ENCODE data around the gene KLHL18.
"Not testable (repeated sequence)": the region's sequence is repeated elsewhere in the genome, so short reads cannot be mapped to it uniquely, and the experiment has no call there.

KLHL18 gene

GRCh38 chr3:47247131-47248064 is 35.3 kb upstream of the KLHL18 start:
- Histone ChIP-seq H3K27ac (no peak overlapping the region), H3K4me3 (no peak overlapping the region)
- no peak for TF ChIP-seq CTCF (IDR thresholded peaks at IDR 0.05)
- no peak for DNase-seq (ENCODE audit: low spot score)

DNA sequence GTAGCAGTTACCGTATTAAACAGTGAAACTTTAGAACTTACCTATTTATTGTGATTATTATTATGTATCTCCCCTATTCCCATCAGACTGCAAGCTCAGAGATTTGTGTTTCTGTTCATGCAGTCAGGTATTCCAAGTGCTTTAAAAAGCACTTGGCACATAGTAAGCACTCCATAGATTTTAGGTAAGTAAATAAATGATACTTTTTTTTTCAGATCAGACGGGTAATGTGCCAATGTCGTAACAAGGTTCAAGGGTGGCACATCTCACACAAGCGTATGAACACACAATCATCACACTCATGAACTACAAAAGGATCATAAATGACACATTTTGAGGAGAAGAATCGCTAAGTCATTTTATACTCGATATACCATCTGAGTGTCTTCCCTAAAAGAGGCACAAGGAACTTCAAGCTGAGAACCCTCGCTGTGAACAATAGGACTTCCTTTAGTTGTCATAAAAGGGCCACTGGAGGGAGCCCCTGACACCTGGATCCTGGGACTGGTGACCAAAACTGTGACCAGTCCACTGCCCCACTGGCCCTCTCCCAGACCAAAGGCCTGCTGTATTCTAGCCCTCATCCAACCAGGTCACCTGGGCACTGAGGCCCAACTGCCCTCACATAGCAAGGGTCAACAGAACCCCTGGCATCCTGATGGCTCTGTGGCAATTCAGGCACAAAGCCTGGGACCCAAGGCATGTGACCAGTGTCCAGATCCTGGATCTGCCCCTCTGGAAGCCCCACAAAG is 32.3 kb upstream of the KLHL18 start:
- Histone ChIP-seq H3K4me3 (no peak overlapping the region), H3K27ac (no peak overlapping the region)

DNA sequence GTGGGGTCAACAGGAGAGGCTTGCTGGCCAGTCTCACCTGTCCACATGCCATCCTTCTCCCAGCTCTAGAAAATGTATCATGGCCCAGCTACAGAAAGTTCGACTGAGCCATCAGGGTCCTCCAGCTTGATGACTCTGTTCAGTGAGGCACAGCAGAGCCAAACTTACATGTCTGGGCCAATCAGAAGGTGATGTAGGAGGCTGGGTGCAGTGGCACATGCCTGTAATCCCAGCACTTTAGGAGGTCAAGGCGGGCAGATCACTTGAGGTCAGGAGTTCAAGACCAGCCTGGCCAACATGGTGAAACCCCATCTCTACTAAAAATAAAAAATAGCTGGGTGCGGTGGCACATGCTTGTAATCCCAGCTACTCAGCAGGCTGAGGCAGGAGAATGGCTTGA is 31.7 kb upstream of the KLHL18 start:
- DNase-seq (ENCODE audit: low spot score); H3K27ac ChIP-seq; H3K4me3 ChIP-seq: not testable (repeated sequence)

More for the DNA sequence above, 32.3 kb upstream of the KLHL18 start:
- TF ChIP-seq CTCF (IDR thresholded peaks at IDR 0.05), result peak; percentile 17
- no peak for DNase-seq (ENCODE audit: low spot score)

DNA sequence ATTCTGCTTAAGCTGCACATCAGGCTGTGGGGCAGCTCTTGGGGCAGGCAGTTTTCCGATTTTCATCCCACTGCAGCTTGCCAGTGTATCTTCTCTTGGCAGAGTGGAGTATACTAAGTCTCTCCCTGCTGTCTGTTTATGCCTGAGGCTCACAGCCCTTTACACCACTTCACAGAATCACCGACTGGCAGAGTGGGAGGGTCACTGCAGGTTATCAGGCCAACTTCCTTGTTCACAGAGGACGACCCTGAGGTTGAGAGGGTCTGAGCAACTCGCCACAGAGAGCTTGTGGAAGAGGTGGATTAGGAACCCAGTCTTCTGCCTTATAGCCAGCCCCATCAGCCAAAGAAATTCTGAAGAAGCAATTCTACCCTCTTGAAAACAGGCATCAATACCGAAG is 31.1 kb upstream of the KLHL18 start:
- DNase-seq (ENCODE audit: low spot score), result no peak
- TF ChIP-seq CTCF (IDR thresholded peaks at IDR 0.05), result no peak
- Histone ChIP-seq H3K4me3 (no peak overlapping the region), H3K27ac (no peak overlapping the region)

DNA sequence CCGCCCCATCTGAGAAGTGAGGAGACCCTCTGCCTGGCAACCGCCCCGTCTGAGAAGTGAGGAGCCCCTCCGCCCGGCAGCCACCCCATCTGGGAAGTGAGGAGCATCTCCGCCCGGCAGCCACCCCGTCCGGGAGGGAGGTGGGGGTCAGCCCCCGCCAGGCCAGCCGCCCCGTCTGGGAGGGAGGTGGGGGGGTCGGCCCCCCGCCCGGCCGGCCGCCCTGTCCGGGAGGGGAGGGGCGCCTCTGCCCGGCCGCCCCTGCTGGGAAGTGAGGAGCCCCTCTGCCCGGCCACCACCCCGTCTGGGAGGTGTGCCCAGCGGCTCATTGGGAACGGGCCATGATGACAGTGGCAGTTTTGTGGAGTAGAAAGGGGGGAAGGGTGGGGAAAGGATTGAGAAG is 26.4 kb upstream of the KLHL18 start:
- not testable (repeated sequence) for DNase-seq (ENCODE audit: low spot score); H3K4me3 ChIP-seq; H3K27ac ChIP-seq

GRCh38 chr3:47259114-47259513 is 23.6 kb upstream of the KLHL18 start:
- Histone ChIP-seq H3K27ac (no peak overlapping the region), H3K4me3 (no peak overlapping the region)
- no peak for DNase-seq (ENCODE audit: low spot score)
- TF ChIP-seq CTCF (IDR thresholded peaks at IDR 0.05), result no peak

GRCh38 chr3:47260605-47261004 is 22.1 kb upstream of the KLHL18 start:
- TF ChIP-seq CTCF (IDR thresholded peaks at IDR 0.05), result no peak
- no peak for DNase-seq (ENCODE audit: low spot score)
- H3K27ac ChIP-seq, result no peak overlapping the region
- no peak overlapping the region for H3K4me3 ChIP-seq

- no peak overlapping the region for H3K4me3 ChIP-seq
- no peak overlapping the region for H3K27ac ChIP-seq
- no peak for DNase-seq (ENCODE audit: low spot score)
- TF ChIP-seq CTCF (IDR thresholded peaks at IDR 0.05), result no peak
These were observed 21.4 kb upstream of the KLHL18 start for GRCh38 chr3:47261301-47261700.
